Esophagus muscularis mucosa (tissue), 3 donors: Measurements from ENCODE around the gene TLE4.

Source experiments
- CTCF ChIP-seq, 3 experiments: fragments of 200-600 bp in 2 of 3; fragments of 450-650 bp in 1 of 3; sonication (generic) in 2 of 3; IDR thresholded peaks; one replicate each; pipeline ENCODE4 v1.5.1; 2017 to 2019; ENCODE audit warnings: antibody characterized with exemption in 3 of 3, mild to moderate bottlenecking in 2 of 3, moderate library complexity in 1 of 3
- EP300 ChIP-seq: sonication (generic); formaldehyde crosslinking; IDR thresholded peaks from one replicate; pipeline ENCODE4 v1.6.1; 2017; ENCODE audit warnings: antibody characterized with exemption

GRCh38 chr9:79641070-79641469, 69.3 kb downstream of the TLE4 start:
- TF ChIP-seq CTCF (IDR thresholded peaks at IDR 0.05) (no peak), EP300 (no peak)
